Measurements from ENCODE around the gene CTCF. TPM values are rescaled to one million over a fixed set of nuclear protein-coding genes. Genes with fewer than 3 reads are reported as not detected.

CTCF gene
- total RNA-seq, 1 donor from 2014 or later: 25.9 TPM

DNA sequence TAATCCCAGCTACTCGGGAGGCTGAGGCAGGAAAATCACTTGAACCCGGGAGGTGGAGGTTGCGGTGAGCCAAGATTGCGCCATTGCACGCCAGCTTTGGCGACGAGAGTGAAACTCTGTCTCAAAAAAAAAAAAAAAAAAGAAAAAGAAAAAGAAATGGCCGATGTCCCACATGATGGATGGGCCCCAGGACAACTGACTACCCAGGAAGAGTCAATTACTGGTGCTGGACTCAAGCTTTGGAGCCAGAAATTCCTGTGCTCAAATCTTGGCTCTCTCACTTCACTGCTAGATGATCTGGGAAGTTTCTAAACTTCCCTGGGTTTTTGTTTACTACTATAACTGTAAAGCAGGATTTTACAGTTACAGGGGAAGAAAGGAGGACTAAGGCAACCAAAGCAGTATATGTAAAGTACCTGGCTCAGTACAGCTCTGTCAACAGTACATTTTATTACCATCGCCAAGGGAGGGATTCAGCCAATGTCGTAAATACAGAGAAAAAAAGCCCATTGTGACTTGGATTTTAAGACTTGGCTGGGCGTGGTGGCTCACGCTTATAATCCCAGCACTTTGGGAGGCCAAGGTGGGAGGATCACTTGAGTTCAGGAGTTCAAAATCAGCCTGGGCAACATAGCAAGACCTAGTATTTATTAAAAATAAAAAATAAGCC, 116.2 kb downstream of the CTCF start:
- H3K4me3 ChIP-seq (ENCODE audit: low read depth, low read length): no peak overlapping the region
- TF ChIP-seq, protein P1, sequence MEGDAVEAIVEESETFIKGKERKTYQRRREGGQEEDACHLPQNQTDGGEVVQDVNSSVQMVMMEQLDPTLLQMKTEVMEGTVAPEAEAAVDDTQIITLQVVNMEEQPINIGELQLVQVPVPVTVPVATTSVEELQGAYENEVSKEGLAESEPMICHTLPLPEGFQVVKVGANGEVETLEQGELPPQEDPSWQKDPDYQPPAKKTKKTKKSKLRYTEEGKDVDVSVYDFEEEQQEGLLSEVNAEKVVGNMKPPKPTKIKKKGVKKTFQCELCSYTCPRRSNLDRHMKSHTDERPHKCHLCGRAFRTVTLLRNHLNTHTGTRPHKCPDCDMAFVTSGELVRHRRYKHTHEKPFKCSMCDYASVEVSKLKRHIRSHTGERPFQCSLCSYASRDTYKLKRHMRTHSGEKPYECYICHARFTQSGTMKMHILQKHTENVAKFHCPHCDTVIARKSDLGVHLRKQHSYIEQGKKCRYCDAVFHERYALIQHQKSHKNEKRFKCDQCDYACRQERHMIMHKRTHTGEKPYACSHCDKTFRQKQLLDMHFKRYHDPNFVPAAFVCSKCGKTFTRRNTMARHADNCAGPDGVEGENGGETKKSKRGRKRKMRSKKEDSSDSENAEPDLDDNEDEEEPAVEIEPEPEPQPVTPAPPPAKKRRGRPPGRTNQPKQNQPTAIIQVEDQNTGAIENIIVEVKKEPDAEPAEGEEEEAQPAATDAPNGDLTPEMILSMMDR (conservative IDR thresholded peaks at IDR 0.05; ENCODE audit: low read depth, low read length): no peak
- DNase-seq (ENCODE audit: low read depth): no peak

DNA sequence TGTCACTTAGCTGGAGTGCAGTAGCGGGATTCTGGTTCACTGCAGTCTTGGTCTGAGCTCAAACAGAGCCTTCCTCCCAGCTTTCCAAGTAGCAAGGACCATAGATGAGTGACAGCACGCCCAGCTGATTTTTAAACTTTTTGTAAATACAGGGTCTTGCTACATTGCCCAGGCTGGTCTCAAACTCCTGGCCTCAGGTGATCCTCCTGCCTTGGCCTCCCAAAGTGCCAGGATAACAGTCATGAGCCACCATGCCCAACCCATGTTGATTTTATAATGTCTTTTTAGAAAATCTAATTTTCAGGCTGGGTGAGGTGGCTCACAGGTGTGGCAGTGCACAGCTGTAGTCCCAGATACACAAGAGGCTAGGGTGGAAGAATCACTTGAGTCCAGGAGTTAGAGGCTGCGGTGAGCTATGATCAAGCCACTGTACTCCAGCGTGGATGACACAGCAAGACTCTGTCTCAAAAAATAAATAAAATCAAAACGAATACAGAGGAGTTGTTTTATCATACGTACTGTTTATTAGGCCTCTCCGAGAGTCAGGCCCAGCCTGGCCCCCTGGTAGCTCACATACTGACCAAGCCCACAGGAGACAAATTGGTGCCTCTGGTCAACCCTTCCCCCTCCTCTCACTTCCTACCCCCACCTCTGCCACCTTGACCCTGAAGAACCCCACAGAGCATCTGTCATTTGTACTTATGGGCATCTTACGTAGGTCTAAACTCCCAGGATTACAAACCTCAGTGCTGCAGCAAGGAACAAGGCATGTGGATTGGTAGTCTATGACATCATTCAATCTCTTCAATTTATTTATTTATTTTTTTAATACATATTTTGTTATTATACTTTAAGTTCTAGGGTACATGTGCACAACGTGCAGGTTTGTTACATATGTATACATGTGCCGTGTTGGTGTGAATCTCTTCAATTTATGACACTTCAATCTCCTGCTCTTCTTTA, 117.9 kb downstream of the CTCF start:
- DNase-seq (ENCODE audit: low read depth): no peak
- no peak overlapping the region for H3K4me3 ChIP-seq (ENCODE audit: low read depth, low read length)
- TF ChIP-seq, protein P1 (conservative IDR thresholded peaks at IDR 0.05; ENCODE audit: low read depth, low read length): no peak

DNA sequence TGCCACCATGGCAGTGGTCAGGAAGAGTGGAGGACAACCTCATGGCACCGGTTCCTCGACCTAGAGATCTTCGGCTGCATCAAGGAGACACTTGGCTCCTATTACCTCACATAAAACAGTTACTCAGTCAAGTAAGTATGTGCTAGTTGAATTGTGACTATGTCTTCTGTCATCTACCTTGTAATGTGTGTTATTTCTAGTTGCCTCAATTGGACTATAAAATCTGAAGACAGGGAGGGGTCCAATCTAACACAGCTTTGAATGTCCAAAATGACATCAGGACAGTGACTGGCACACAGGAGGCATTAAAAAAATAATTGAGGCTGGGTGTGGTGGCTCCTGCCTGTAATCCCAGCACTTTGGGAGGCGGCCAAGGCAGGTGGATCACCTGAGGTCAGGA, 121.4 kb downstream of the CTCF start:
- no peak overlapping the region for H3K4me3 ChIP-seq (ENCODE audit: low read depth, low read length)
- TF ChIP-seq, protein P1 (conservative IDR thresholded peaks at IDR 0.05; ENCODE audit: low read depth, low read length): no peak
- no peak for DNase-seq (ENCODE audit: low read depth)

DNA sequence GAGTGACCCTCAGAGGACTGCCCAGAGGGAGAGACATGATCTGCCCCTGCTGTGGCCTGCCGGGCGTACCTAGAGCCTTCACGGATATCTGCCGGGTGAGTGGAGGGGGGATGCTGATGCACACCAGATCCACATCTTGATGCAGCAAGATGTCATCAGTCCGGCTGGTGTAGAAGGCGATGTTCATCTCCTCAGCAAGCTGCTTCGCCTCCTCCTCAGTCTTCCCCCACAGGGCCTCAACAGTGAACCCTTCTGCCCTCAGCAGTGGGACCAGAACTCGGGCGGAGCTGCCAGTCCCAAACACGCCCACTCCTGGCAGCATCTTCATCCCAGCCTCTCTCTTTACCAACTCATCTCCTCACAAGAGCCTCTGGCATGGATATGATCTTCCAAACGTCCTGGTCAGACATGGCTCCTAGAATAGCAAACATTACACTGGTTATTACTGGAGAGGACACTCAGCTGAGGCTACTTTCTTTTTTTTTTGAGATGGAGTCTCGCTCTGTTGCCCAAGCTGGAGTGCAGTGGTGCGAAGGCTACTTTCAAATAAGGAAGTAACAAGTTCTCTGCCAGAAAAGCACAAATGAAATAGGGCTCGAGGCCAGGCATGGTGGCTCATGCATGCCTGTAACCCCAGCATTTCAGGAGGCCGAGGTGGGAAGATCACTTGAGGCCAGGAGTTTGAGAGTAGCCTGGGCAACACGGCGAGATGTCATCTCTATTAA, 123.2 kb downstream of the CTCF start:
- TF ChIP-seq, protein P1 (conservative IDR thresholded peaks at IDR 0.05; ENCODE audit: low read depth, low read length): no peak
- peak; percentile 30 for DNase-seq (ENCODE audit: low read depth)

More for the DNA sequence above, 123.2 kb downstream of the CTCF start:
- no peak overlapping the region for H3K4me3 ChIP-seq (ENCODE audit: low read depth, low read length)

Other genes with a start within 250 kb of the CTCF start
- 0.14 and 0.35 TPM in 2 replicates for gene KCTD19, start 235.8 kb upstream of the CTCF start, total RNA-seq
- 0.07 and 0.52 TPM in 2 replicates for gene LRRC36, start 235.7 kb upstream of the CTCF start, total RNA-seq
- gene TPPP3, start 169.0 kb upstream of the CTCF start, total RNA-seq: 0.36 TPM in 1 of 2 replicates, not detected in the other
- gene ZDHHC1, start 146.0 kb upstream of the CTCF start, total RNA-seq: 1.8 and 7.3 TPM in 2 replicates
- 1.2 and 2.2 TPM in 2 replicates for gene HSD11B2, start 131.4 kb upstream of the CTCF start, total RNA-seq
- 97.9 and 120 TPM in 2 replicates for gene ATP6V0D1, start 81.4 kb upstream of the CTCF start, total RNA-seq
- gene AGRP, start 79.0 kb upstream of the CTCF start, total RNA-seq: not detected in 2 replicates
- 44.5 and 74.9 TPM in 2 replicates for gene RIPOR1, start 33.7 kb upstream of the CTCF start, total RNA-seq
- 1.3 and 2.7 TPM in 2 replicates for gene CARMIL2, start 82.6 kb downstream of the CTCF start, total RNA-seq
- gene ACD, start 97.7 kb downstream of the CTCF start, total RNA-seq: 71.6 and 73.2 TPM in 2 replicates
- 13.3 and 15.9 TPM in 2 replicates for gene PARD6A, start 98.4 kb downstream of the CTCF start, total RNA-seq
- gene ENKD1, start 104.2 kb downstream of the CTCF start, total RNA-seq: 12.2 and 17.4 TPM in 2 replicates
- 4.7 and 5.9 TPM in 2 replicates for gene C16orf86, start 104.3 kb downstream of the CTCF start, total RNA-seq
- gene GFOD2, start 156.8 kb downstream of the CTCF start, total RNA-seq: 16.1 and 20.1 TPM in 2 replicates
- 4.0 and 5.3 TPM in 2 replicates for gene RANBP10, start 244.0 kb downstream of the CTCF start, total RNA-seq
- 0.07 and 0.52 TPM in 2 replicates for gene TSNAXIP1, start 244.4 kb downstream of the CTCF start, total RNA-seq

Data from epithelial cell of proximal tubule (primary cell).